Suprapubic skin (tissue), 4 donors: ENCODE measurements around the gene PHLDA3. TPM values are rescaled to one million over a fixed set of nuclear protein-coding genes. Genes with fewer than 3 reads are reported as not detected.

ENCODE experiments used
- DNase-seq, 2 donors: peaks; one replicate each; pipeline ENCODE4 v3.0.0-alpha.2; 2019; ENCODE audit warnings: low spot score in 2 of 2
- H3K27ac ChIP-seq: fragments of 200-600 bp; sonication (generic); one replicate; pipeline ENCODE4 v1.5.1; 2019
- H3K27me3 ChIP-seq: fragments of 200-600 bp; sonication (generic); one replicate; pipeline ENCODE4 v1.5.1; 2019
- H3K36me3 ChIP-seq: fragments of 200-600 bp; sonication (generic); one replicate; pipeline ENCODE4 v1.5.1; 2019
- H3K4me1 ChIP-seq: fragments of 200-600 bp; sonication (generic); one replicate; pipeline ENCODE4 v1.5.1; 2019
- H3K4me3 ChIP-seq: fragments of 200-600 bp; sonication (generic); one replicate; pipeline ENCODE4 v1.5.1; 2019; ENCODE audit warnings: mild to moderate bottlenecking
- H3K9me3 ChIP-seq: fragments of 200-600 bp; sonication (generic); one replicate; pipeline ENCODE4 v1.5.1; 2019
- CTCF ChIP-seq, 2 donors: fragments of 200-600 bp in 1 of 2; fragments of 450-650 bp in 1 of 2; sonication (generic) in 1 of 2; IDR thresholded peaks; one replicate each; pipeline ENCODE4 v1.5.1; 2016 to 2019; ENCODE audit warnings: antibody characterized with exemption in 2 of 2, mild to moderate bottlenecking in 1 of 2, moderate library complexity in 1 of 2
- EP300 ChIP-seq: sonication (generic); formaldehyde crosslinking; IDR thresholded peaks from one replicate; pipeline ENCODE4 v1.6.1; 2017; ENCODE audit warnings: antibody characterized with exemption
- POLR2A ChIP-seq, 2 donors: fragments of 450-650 bp; IDR thresholded peaks; one replicate each; pipeline ENCODE4 v1.6.1; 2017; ENCODE audit warnings: antibody characterized with exemption in 2 of 2, mild to moderate bottlenecking in 2 of 2, moderate library complexity in 2 of 2
- POLR2AphosphoS5 ChIP-seq, 3 donors: sonication (generic); formaldehyde crosslinking; IDR thresholded peaks; one replicate each; pipeline ENCODE4 v1.6.1; 2017; ENCODE audit warnings: antibody characterized with exemption in 3 of 3
- WGBS: methylation state at CpG from one replicate; pipeline ENCODE4 v1.1.5; 2018; 5-methylcytosine and 5-hydroxymethylcytosine counted together
- total RNA-seq, 4 donors: library from RNA; depleted of rRNA; stranded (reverse); fragments of >200 nt; gene quantifications; one replicate each; pipeline ENCODE4 v1.1.0, GENCODE V29; 2016

The PHLDA3 gene
- total RNA-seq, 4 donors from 2014 or later = 31.5 to 61.1 (median 44.5) TPM

GRCh38 chr1:201423655-201424054 is 45.3 kb downstream of the PHLDA3 start:
- no peak for DNase-seq
- Histone ChIP-seq H3K27me3 (no peaks in the 10 kb centered on the region), H3K4me3 (no peak overlapping the region), H3K4me1 (no peaks in the 10 kb centered on the region), H3K27ac (no peak overlapping the region), H3K36me3 (no peaks in the 10 kb centered on the region), H3K9me3 (no peaks in the 10 kb centered on the region)
- TF ChIP-seq CTCF (IDR thresholded peaks at IDR 0.05) = no peak
- TF ChIP-seq POLR2A (IDR thresholded peaks at IDR 0.05) = no peak
- TF ChIP-seq POLR2AphosphoS5 (IDR thresholded peaks at IDR 0.05) = no peak
- no peak for TF ChIP-seq EP300
- WGBS = 95% methylated on average over 6 of the region's 6 CpGs

GRCh38 chr1:201422436-201423030 is 46.5 kb downstream of the PHLDA3 start:
- Histone ChIP-seq H3K4me1 (no peaks in the 10 kb centered on the region), H3K27ac (no peak overlapping the region), H3K36me3 (no peaks in the 10 kb centered on the region), H3K9me3 (no peaks in the 10 kb centered on the region), H3K27me3 (no peaks in the 10 kb centered on the region), H3K4me3 (no peak overlapping the region)
- DNase-seq = no peak
- 85% methylated on average over 6 of the region's 6 CpGs for WGBS
- TF ChIP-seq EP300 (no peak), CTCF (IDR thresholded peaks at IDR 0.05) (no peak), POLR2A (IDR thresholded peaks at IDR 0.05) (no peak), POLR2AphosphoS5 (IDR thresholded peaks at IDR 0.05) (no peak)

- H3K4me1 ChIP-seq = no peaks in the 10 kb centered on the region
- TF ChIP-seq POLR2AphosphoS5 (IDR thresholded peaks at IDR 0.05) (no peak), POLR2A (IDR thresholded peaks at IDR 0.05) (no peak), EP300 (no peak), CTCF (IDR thresholded peaks at IDR 0.05) (no peak)
- no peak for DNase-seq
- WGBS = 67% methylated on average over 3 of the region's 3 CpGs
- no peaks in the 10 kb centered on the region for H3K9me3 ChIP-seq
- H3K27ac ChIP-seq = no peak overlapping the region
- H3K4me3 ChIP-seq = no peak overlapping the region
- H3K27me3 ChIP-seq = no peaks in the 10 kb centered on the region
- H3K36me3 ChIP-seq = no peaks in the 10 kb centered on the region
Measured at GRCh38 chr1:201422026-201422425, 47.0 kb downstream of the PHLDA3 start.

GRCh38 chr1:201421041-201421440 is 47.9 kb downstream of the PHLDA3 start:
- 61% methylated on average over 6 of the region's 8 CpGs for WGBS
- no peak overlapping the region for H3K4me3 ChIP-seq
- no peak for TF ChIP-seq POLR2AphosphoS5 (IDR thresholded peaks at IDR 0.05)
- no peak for TF ChIP-seq EP300
- no peak for TF ChIP-seq POLR2A (IDR thresholded peaks at IDR 0.05)
- TF ChIP-seq CTCF (IDR thresholded peaks at IDR 0.05) = no peak
- H3K4me1 ChIP-seq = no peaks in the 10 kb centered on the region
- DNase-seq = no peak
- no peaks in the 10 kb centered on the region for H3K36me3 ChIP-seq
- H3K27me3 ChIP-seq = no peaks in the 10 kb centered on the region
- no peaks in the 10 kb centered on the region for H3K9me3 ChIP-seq
- no peak overlapping the region for H3K27ac ChIP-seq

- no peak overlapping the region for H3K4me3 ChIP-seq
- TF ChIP-seq POLR2A (IDR thresholded peaks at IDR 0.05) (no peak), EP300 (no peak), POLR2AphosphoS5 (IDR thresholded peaks at IDR 0.05) (no peak), CTCF (IDR thresholded peaks at IDR 0.05) (no peak)
- DNase-seq = no peak
- H3K27me3 ChIP-seq = no peaks in the 10 kb centered on the region
- H3K36me3 ChIP-seq = no peaks in the 10 kb centered on the region
- no peaks in the 10 kb centered on the region for H3K4me1 ChIP-seq
- no peaks in the 10 kb centered on the region for H3K9me3 ChIP-seq
- WGBS = 89% methylated on average over 7 of the region's 7 CpGs
- no peak overlapping the region for H3K27ac ChIP-seq
Measured at GRCh38 chr1:201420608-201421002, 48.4 kb downstream of the PHLDA3 start.
